A549 (cell line): ENCODE data around the gene CNP. TPM values are rescaled to one million over a fixed set of nuclear protein-coding genes. Genes with fewer than 3 reads are reported as not detected.
"Not testable (repeated sequence)": the region's sequence is repeated elsewhere in the genome, so short reads cannot be mapped to it uniquely, and the experiment has no call there.

Source experiments
- ATAC-seq, 2 experiments: fragments of 200-7000 bp in 1 of 2; fragments of >200 bp in 1 of 2; cut with Nextera tagmentation in 1 of 2; cut with Tn5 transposase in 1 of 2; 3 replicates each; pipeline versions ENCODE4 v1.8.0 to v1.9.1; 2018 to 2020; ENCODE audit warnings: mild to moderate bottlenecking in 1 of 2, moderate library complexity in 1 of 2
- CTCF ChIA-PET: fragments of 300-600 bp; sonication (Branson Sonifier 250); formaldehyde crosslinking; extraction: SDS; loops from one replicate; lab custom pipeline; 2021; ENCODE audit warnings: antibody characterized with exemption, inconsistent platforms; lab: Yijun Ruan, JAX
- POLR2A ChIA-PET: fragments of 350-600 bp; formaldehyde crosslinking; extraction: SDS; loops from one replicate; lab custom pipeline; 2021; ENCODE audit warnings: antibody characterized with exemption, inconsistent platforms; lab: Yijun Ruan, JAX
- DNase-seq, 2 experiments: peaks; one replicate each; pipeline versions ENCODE4 v3.0.0 to v3.0.0-alpha.2; 2011 to 2016; ENCODE audit warnings: low read depth in 1 of 2, low spot score in 1 of 2
- FAIRE-seq: peaks from 2 replicates; lab custom pipeline; 2011; peaks lifted over from hg19 to GRCh38; lab: Jason Lieb, UNC
- H3K27ac ChIP-seq, 2 experiments: fragments of >200 bp; sonication (Bioruptor Twin); formaldehyde crosslinking; 3 replicates each; pipeline ENCODE4 v1.5.1; 2016 to 2017
- H3K4me1 ChIP-seq: fragments of >200 bp; sonication (Bioruptor Twin); formaldehyde crosslinking; 3 replicates; pipeline ENCODE4 v1.6.1; 2016
- H3K4me2 ChIP-seq: fragments of >200 bp; sonication (Bioruptor Twin); formaldehyde crosslinking; 3 replicates; pipeline ENCODE4 v1.6.1; 2016
- H3K4me3 ChIP-seq: fragments of >200 bp; sonication (Bioruptor Twin); formaldehyde crosslinking; 3 replicates; pipeline ENCODE4 v1.5.1; 2016
- H3K9me3 ChIP-seq: fragments of >200 bp; sonication (Bioruptor Twin); formaldehyde crosslinking; 3 replicates; pipeline ENCODE4 v1.6.1; 2016
- CEBPB ChIP-seq, 2 experiments: fragments of >200 bp in 1 of 2; sonication (Bioruptor Twin) in 1 of 2; formaldehyde crosslinking in 1 of 2; IDR thresholded peaks; 2 replicates each; pipeline ENCODE4 v1.6.1; 2012 to 2016
- HDAC2 ChIP-seq: fragments of 200-600 bp; sonication (generic); IDR thresholded peaks from 2 replicates; pipeline ENCODE4 v1.6.1; 2016
- JUN ChIP-seq, 2 experiments: fragments of >200 bp; sonication (Bioruptor Twin); formaldehyde crosslinking; IDR thresholded peaks; 2 replicates in 1 of 2; 3 replicates in 1 of 2; pipeline ENCODE4 v1.6.1; 2016 to 2017
- JUNB ChIP-seq: fragments of >200 bp; sonication (Bioruptor Twin); formaldehyde crosslinking; IDR thresholded peaks from 2 replicates; pipeline ENCODE4 v1.6.1; 2016
- KDM5A ChIP-seq: fragments of 200-600 bp; sonication (generic); IDR thresholded peaks from 2 replicates; pipeline ENCODE4 v1.6.1; 2016; ENCODE audit warnings: antibody characterized with exemption, mild to moderate bottlenecking
- NPAS2 ChIP-seq: fragments of 250-450 bp; sonication (Bioruptor Pico); IDR thresholded peaks from 2 replicates; pipeline ENCODE4 v1.8.0; 2022; ENCODE audit warnings: mild to moderate bottlenecking, moderate library complexity, borderline replicate concordance
- POLR2AphosphoS2 ChIP-seq: conservative IDR thresholded peaks from 2 replicates; pipeline ENCODE4 v1.6.1; 2012; ENCODE audit warnings: low read length, improper control_type of control experiment, inconsistent platforms
- SREBF2 ChIP-seq: fragments of 450-650 bp; IDR thresholded peaks from 2 replicates; pipeline ENCODE4 v1.6.1; 2014; ENCODE audit warnings: mild to moderate bottlenecking, moderate library complexity
- TP53 ChIP-seq: fragments of 250-450 bp; sonication (Bioruptor Pico); IDR thresholded peaks from 2 replicates; pipeline ENCODE4 v1.5.0; 2021; ENCODE audit warnings: mild to moderate bottlenecking, moderate library complexity
- ZC3H11A ChIP-seq: fragments of 450-650 bp; IDR thresholded peaks from 2 replicates; pipeline ENCODE4 v1.6.1; 2014; ENCODE audit warnings: antibody characterized with exemption, mild to moderate bottlenecking
- whole genome bisulfite sequencing: methylation state at CpG from one replicate; pipeline ENCODE4 v1.1.6; 2017; ENCODE audit errors: missing lambda C conversion rate; 5-methylcytosine and 5-hydroxymethylcytosine counted together
- polyA plus RNA-seq, 4 experiments: library from polyadenylated mRNA; depleted of rRNA in 3 of 4; stranded (reverse); fragments of >200 nt; fragmentation: RNase III in 1 of 4; extraction: RNeasy Plus Mini Kit Qiagen cat#74134 plus additional on column Dnase treatment in 1 of 4; gene quantifications; 2 replicates in 3 of 4; 3 replicates in 1 of 4; pipeline ENCODE4 v1.2.3, GENCODE V29; 2011 to 2017
- TF ChIP-seq, protein P1 (sequence below): fragments of >200 bp; sonication (Bioruptor Twin); formaldehyde crosslinking; IDR thresholded peaks from 3 replicates; pipeline ENCODE4 v1.5.1; 2016

CNP gene
- polyA plus RNA-seq, 2 of the 4 experiments (the other 2 are of a cell fraction) = 38.6 to 113 TPM

DNA sequence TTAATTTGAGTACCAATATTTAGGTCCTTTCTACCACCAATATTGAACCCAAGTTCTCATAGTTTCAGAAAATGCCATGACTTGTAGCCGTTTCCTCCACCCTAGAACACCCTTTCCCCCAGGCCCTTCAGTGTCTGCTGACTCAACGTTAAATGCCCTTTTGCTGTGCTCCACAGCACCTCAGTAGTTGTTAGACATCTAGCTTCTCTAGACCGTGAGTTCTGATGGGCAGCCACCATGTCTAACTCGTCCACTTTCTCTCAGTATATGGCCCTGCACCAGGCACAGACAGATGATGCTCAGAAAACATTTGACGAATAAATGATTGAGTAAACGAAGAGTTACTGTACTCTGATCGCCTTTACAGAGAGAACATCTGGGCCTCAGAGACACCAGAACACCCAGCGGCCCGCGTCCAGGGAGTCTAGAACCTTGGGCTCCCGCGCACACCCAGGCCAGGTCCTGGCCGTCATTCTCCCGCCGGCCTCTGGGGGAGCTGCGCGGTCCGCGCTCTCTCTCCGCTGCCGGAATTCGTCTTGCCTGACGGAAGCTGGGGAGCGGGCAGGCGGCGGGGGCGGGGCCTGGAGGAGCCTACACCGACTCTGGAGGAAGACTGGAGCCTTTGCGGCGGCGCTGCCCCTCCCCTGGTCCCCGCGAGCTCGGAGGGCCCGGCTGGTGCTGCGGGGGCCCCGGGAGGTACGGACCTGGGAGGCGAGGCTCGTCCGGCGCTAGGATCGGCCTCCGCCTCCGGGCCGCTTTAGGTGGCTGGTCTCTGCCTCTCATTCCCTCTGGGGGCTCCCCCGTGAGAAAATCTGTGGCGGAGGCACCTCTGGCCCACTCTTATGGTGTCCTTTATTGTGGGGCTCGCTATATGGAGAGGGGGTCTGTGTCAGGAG is 53.2 kb downstream of the CNP start, which contains the start of gene NKIRAS2 (continued):
- TF ChIP-seq, protein P1, sequence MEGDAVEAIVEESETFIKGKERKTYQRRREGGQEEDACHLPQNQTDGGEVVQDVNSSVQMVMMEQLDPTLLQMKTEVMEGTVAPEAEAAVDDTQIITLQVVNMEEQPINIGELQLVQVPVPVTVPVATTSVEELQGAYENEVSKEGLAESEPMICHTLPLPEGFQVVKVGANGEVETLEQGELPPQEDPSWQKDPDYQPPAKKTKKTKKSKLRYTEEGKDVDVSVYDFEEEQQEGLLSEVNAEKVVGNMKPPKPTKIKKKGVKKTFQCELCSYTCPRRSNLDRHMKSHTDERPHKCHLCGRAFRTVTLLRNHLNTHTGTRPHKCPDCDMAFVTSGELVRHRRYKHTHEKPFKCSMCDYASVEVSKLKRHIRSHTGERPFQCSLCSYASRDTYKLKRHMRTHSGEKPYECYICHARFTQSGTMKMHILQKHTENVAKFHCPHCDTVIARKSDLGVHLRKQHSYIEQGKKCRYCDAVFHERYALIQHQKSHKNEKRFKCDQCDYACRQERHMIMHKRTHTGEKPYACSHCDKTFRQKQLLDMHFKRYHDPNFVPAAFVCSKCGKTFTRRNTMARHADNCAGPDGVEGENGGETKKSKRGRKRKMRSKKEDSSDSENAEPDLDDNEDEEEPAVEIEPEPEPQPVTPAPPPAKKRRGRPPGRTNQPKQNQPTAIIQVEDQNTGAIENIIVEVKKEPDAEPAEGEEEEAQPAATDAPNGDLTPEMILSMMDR = peak; percentile 86
- no peak for TF ChIP-seq SREBF2
- no peak for TF ChIP-seq ZC3H11A
- 0 out of 2 replicates have a peak, but pooled peaks have one; percentile 21 for TF ChIP-seq KDM5A
- TF ChIP-seq HDAC2 = no peak

GRCh38 chr17:42020845-42021244 is 54.2 kb downstream of the CNP start:
- DNase-seq, H3K9me3 ChIP-seq, ATAC-seq, FAIRE-seq: not testable (repeated sequence)
- peak overlapping the region; percentile 93 for H3K4me3 ChIP-seq
- H3K4me2 ChIP-seq = peak overlapping the region; percentile 73
- peaks cover 39% of the 10 kb centered on the region for H3K4me1 ChIP-seq
- H3K27ac ChIP-seq = peak overlapping the region; percentile 92 to 93; a peak in 5 of 6 replicates
- ChIA-PET POLR2A (interaction anchor here (1.0 to 2.3 kb wide), 3 partner anchors 18 to 93 kb away, joined by 4 to 5 read pairs (median 5); partner anchors contain the start of gene CNP), CTCF (interaction anchor here (1.0 to 19.4 kb wide), 24 partner anchors 9 to 515 kb away, joined by 3 to 658 read pairs (median 6); partner anchors contain the start of genes CNP, DHX58, HSPB9 and KAT2A)
- WGBS = 68% methylated on average over 8 of the region's 8 CpGs

GRCh38 chr17:42023524-42024349 is 57.1 kb downstream of the CNP start:
- ATAC-seq = no peak
- Histone ChIP-seq H3K4me1 (peaks cover 32% of the 10 kb centered on the region), H3K9me3 (no peaks in the 10 kb centered on the region), H3K4me3 (no peak overlapping the region), H3K27ac (peak overlapping the region; percentile 42 to 73; a peak in 5 of 6 replicates), H3K4me2 (peak overlapping the region; percentile 57; the same call in 2 of the 3 replicates)
- WGBS = 93% methylated on average over 15 of the region's 15 CpGs
- TF ChIP-seq POLR2AphosphoS2 (no peak), NPAS2 (CRISPR knock-in tag) (no peak), CEBPB (IDR thresholded peaks at IDR 0.05) (peak in 1 of 2 experiments; percentile 78; a peak in 2 of 4 replicates), JUNB (no peak), SREBF2 (no peak)
- POLR2A ChIA-PET = no interaction called here
- DNase-seq = no peak
- FAIRE-seq = no peak
- CTCF ChIA-PET = interaction anchor here (0.6 to 19.4 kb wide), 28 partner anchors 8 to 524 kb away, joined by 3 to 658 read pairs (median 4); partner anchors contain the start of genes C17orf113, CNP, DHX58 and GHDC

- H3K4me1 ChIP-seq = peaks cover 32% of the 10 kb centered on the region
- WGBS = 53% methylated on average over 8 of the region's 8 CpGs
- CTCF ChIA-PET = interaction anchor here (0.5 to 19.4 kb wide), 44 partner anchors 8 to 961 kb away, joined by 3 to 658 read pairs (median 4); partner anchors contain the start of genes C17orf113, CNP, DHX58 and DNAJC7
- H3K9me3 ChIP-seq = no peaks in the 10 kb centered on the region
- H3K27ac ChIP-seq = peak overlapping the region; percentile 42 to 73; a peak in 5 of 6 replicates
- FAIRE-seq = no peak
- POLR2A ChIA-PET = interaction anchor here (0.8 to 1.2 kb wide), 2 partner anchors 9 to 59 kb away, joined by 4 read pairs; partner anchors contain the start of gene CNP
- H3K4me3 ChIP-seq = no peak overlapping the region
- TF ChIP-seq JUN (IDR thresholded peaks at IDR 0.05) (0 out of 5 replicates have a peak, but pooled peaks of 1 of the 2 experiments have one; percentile 15), TP53 (no peak), NPAS2 (CRISPR knock-in tag) (no peak)
- TF ChIP-seq, protein P1 = peak; percentile 37; the same call in 2 of the 3 replicates
- ATAC-seq = peak in 1 of 2 experiments; percentile 12; a peak in 3 of 6 replicates
- H3K4me2 ChIP-seq = peak overlapping the region; percentile 57
- no peak for DNase-seq
Observed at GRCh38 chr17:42025191-42025579, 58.6 kb downstream of the CNP start.
